HG03575 (cell line): ENCODE data around the gene KRTAP5-4.
"Not testable (repeated sequence)": the region's sequence is repeated elsewhere in the genome, so short reads cannot be mapped to it uniquely, and the experiment has no call there.

Source experiments
- ATAC-seq: cut with Tn5 transposase; IDR thresholded peaks from one replicate; pipeline ENCODE4 v1.9.1; 2021; ENCODE audit not compliant: unreplicated experiment, insufficient number of reproducible peaks, low FRiP score; ENCODE audit errors: extremely low read depth

KRTAP5-4 gene, protein sequence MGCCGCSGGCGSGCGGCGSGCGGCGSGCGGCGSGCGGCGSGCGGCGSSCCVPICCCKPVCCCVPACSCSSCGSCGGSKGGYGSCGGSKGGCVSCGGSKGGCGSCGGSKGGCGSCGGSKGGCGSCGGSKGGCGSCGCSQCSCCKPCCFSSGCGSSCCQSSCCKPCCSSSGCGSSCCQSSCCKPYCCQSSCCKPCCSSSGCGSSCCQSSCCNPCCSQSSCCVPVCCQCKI

GRCh38 chr11:1622086-1622485, at the start of gene KRTAP5-4:
KRTAP5-4 (minus strand) TSS chr11:1622138; CDS start chr11:1622093, 45 bp downstream.
- ATAC-seq = no peak

GRCh38 chr11:1671658-1672057, 49.7 kb upstream of the KRTAP5-4 start:
- ATAC-seq = no peak

DNA sequence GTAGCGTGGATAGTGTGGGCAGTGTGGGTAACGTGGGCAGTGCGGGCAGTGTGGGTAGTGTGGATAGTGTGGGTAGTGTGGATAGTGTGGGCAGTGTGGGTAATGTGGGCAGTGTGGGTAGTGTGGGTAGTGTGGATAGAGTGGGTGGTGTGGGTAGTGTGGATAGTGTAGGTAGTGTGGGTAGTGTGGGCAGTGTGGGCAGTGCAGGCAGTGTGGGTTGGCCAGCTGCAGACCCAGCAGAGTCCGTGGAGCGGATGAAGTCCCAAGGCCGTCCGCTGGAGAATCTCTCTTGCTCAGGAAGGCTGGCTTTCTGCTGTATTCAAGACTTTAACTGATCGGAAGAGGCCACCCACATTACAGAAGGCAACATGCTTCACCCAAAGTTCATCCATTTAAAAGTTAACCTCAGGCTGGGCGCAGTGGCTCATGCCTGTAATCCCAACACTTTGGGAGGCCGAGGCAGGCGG, 49.0 kb upstream of the KRTAP5-4 start:
- no peak for ATAC-seq

DNA sequence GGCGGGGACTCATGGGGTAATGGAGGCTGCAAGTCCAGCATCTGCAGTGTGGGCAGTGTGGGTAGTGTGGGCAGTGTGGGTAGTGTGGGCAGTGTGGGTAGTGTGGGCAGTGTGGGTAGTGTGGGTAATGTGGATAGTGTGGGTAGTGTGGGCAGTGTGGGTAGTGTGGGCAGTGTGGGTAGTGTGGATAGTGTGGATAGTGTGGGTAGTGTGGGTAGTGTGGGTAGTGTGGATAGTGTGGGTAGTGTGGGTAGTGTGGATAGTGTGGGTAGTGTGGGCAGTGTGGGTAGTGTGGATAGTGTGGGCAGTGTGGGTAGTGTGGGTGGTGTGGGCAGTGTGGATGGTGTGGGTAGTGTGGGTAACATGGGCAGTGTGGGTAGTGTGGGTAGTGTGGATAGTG, 48.5 kb upstream of the KRTAP5-4 start:
- ATAC-seq = not testable (repeated sequence)

GRCh38 chr11:1669546-1670218, 47.7 kb upstream of the KRTAP5-4 start:
- no peak for ATAC-seq

GRCh38 chr11:1668911-1669473, 47.1 kb upstream of the KRTAP5-4 start:
- no peak for ATAC-seq

- ATAC-seq = no peak
Measured at GRCh38 chr11:1667906-1668305, 46.0 kb upstream of the KRTAP5-4 start.

DNA sequence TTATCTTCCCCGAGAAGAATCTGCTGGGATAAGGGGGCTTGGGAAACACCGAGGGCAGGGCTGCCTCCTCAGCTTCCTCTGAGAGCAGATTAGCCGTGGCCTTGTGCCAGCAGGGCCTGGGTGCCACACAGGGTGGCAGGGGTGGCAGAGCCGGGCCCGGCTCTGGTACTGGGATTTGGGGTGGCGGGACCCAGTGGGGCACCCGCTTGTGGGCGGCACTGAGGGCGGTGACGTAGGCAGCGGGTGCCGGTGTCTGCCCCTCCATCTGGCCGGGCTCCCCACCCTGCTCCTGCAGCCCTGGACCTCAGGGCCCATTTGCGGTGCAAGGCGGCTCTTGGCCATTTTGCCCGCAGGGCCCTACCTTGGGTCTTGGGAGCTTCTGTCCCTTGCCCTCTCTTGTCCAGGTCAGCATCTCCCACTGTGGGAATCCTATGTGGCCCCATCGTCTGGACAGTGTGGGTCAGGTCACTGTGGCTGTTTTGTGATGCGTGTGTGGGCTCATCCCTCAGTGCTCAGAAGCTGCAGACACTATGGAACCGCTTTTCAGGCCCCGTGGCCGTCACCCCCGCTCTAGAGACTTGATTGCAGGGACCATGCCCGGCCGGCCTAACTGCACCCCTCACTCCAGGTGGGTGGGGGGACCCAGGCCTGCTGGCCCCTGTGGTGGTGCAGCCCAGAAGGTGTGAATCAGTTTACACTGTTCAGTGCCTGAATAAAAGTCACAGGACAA, 45.3 kb upstream of the KRTAP5-4 start:
- no peak for ATAC-seq

DNA sequence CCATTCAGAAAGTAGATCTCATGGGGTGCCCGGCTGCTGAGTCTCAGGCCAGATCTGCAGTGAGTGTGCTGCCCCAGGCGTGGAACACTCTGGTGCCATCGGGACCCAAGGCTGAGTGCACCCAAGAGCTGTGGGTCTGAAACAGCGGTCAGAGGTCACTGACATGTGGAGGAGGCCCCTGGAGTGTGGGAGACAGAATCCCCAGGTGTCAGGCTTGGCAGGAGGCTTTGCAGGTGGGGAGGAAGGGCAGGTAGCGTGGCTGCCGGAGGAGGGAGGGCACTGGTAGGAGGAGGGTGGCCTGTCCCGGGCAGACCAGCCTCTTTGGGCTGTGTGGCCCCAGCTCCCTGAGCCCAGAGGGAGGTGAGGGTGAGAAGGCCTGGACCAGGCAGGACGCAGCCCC, 43.4 kb upstream of the KRTAP5-4 start:
- ATAC-seq = no peak

- not testable (repeated sequence) for ATAC-seq
Measured at GRCh38 chr11:1662699-1663283, 40.9 kb upstream of the KRTAP5-4 start.

- not testable (repeated sequence) for ATAC-seq
Measured at GRCh38 chr11:1661454-1662269, 39.7 kb upstream of the KRTAP5-4 start.

DNA sequence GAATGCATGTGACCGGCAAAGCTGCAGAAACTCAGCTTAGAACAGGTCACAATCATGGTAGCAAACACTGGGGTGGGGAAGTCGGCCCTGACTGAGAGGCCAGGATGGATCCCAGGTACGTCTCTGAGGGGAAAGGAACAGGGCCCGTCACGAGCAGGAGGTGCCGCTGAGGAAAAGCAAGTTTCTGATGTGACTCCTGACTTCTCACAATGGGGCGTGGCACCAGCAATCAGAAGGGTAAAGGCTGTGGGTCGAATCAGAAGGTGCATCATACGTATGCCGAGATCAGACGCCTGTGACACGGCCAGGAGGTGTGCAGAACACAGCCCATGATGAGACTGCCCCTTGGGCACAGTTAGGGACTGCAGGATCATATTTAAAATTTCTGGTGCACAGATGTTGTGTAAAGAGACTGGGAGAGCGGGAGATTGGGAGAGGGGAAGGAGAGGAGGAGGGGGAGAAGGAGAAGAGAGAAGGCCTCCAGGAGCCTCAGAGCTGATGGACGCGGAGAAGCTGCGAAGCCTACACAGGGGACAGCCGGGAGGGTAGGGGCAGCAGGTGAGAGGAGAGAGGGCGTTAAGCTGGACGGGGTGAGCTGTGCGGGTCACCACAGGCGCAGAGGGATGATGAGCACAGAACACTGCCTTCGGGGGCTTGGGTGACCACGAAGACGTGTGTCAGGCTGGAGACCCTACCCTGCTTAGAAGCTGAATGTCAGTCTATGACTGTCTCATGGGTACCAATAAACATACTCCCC, 38.4 kb upstream of the KRTAP5-4 start:
- ATAC-seq = no peak

GRCh38 chr11:1659506-1659905, 37.6 kb upstream of the KRTAP5-4 start:
- no peak for ATAC-seq

GRCh38 chr11:1656670-1657069, 34.7 kb upstream of the KRTAP5-4 start:
- no peak for ATAC-seq

DNA sequence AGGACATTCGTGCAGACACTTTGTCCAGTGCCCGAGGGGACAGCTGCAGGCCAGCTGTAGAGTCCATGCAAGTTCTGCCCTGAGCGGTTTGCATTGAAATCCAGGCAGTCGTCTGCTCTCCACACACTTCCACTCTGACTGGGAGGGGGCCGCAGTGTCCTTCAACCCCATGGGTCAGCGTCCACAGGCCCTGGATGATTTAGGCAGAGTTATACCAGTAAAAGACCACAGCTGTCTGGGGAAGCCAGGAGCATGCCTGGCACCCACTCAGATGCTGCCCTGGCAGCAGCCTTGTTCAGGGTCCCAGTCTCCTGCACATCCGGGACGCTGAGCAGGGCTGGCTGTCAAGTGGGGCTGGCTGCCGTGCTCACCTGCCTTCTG, 34.1 kb upstream of the KRTAP5-4 start:
- ATAC-seq = no peak

- no peak for ATAC-seq
Measured at GRCh38 chr11:1655168-1656060, 33.5 kb upstream of the KRTAP5-4 start.
